Keratinocyte (primary cell): Measurements from ENCODE around the gene AP3B1. TPM values are rescaled to one million over a fixed set of nuclear protein-coding genes. Genes with fewer than 3 reads are reported as not detected.
A peak's percentile ranks its signal among the peaks of the same experiment; 100 is the strongest.
"Not testable (repeated sequence)": the region's sequence is repeated elsewhere in the genome, so short reads cannot be mapped to it uniquely, and the experiment has no call there.

ENCODE experiments used
- DNase-seq: peaks from one replicate; pipeline ENCODE4 v3.0.0-alpha.2; 2011; ENCODE audit warnings: low read depth, missing footprints, low spot score
- FAIRE-seq: peaks from 2 replicates; lab custom pipeline; 2011; peaks lifted over from hg19 to GRCh38; lab: Jason Lieb, UNC
- H2AFZ ChIP-seq: 2 replicates; pipeline ENCODE4 v1.6.0; 2012; ENCODE audit warnings: low read length, control low read depth, inconsistent platforms; ENCODE audit not compliant: control insufficient read depth
- H3K27ac ChIP-seq: 2 replicates; pipeline ENCODE4 v1.5.1; 2011; ENCODE audit warnings: low read length; ENCODE audit not compliant: control insufficient read depth, insufficient read depth
- H3K27me3 ChIP-seq: 3 replicates; pipeline ENCODE4 v1.6.0; 2011; ENCODE audit warnings: low read length; ENCODE audit not compliant: control insufficient read depth, insufficient read depth; ENCODE audit errors: extremely low read depth
- H3K36me3 ChIP-seq, 2 experiments: 2 replicates in 1 of 2; 3 replicates in 1 of 2; pipeline ENCODE4 v1.5.1; 2011; ENCODE audit warnings: low read length in 2 of 2, mild to moderate bottlenecking in 1 of 2; ENCODE audit not compliant: control insufficient read depth in 2 of 2, insufficient read depth in 2 of 2; ENCODE audit errors: extremely low read depth in 1 of 2
- H3K4me1 ChIP-seq: 3 replicates; pipeline ENCODE4 v1.5.1; 2011; ENCODE audit warnings: low read length; ENCODE audit not compliant: control insufficient read depth, insufficient read depth; ENCODE audit errors: extremely low read depth
- H3K4me2 ChIP-seq: 3 replicates; pipeline ENCODE4 v1.6.0; 2011; ENCODE audit warnings: low read depth, low read length; ENCODE audit not compliant: control insufficient read depth, insufficient read depth; ENCODE audit errors: extremely low read depth
- H3K4me3 ChIP-seq, 3 experiments: fragments of 200-600 bp in 1 of 3; sonication (generic) in 1 of 3; 2 replicates in 2 of 3; 3 replicates in 1 of 3; pipeline ENCODE4 v1.5.1; 2011 to 2016; ENCODE audit warnings: low read length in 3 of 3, mild to moderate bottlenecking in 3 of 3, control low read depth in 2 of 3, inconsistent platforms in 1 of 3, low read depth in 1 of 3, mixed read lengths in 1 of 3, mixed run types in 1 of 3, moderate library complexity in 1 of 3; ENCODE audit not compliant: control insufficient read depth in 2 of 3, insufficient read depth in 2 of 3; ENCODE audit errors: extremely low read depth in 1 of 3
- H3K79me2 ChIP-seq: 2 replicates; pipeline ENCODE4 v1.6.0; 2012; ENCODE audit warnings: low read length; ENCODE audit not compliant: control insufficient read depth, insufficient read depth
- H3K9ac ChIP-seq: 3 replicates; pipeline ENCODE4 v1.6.0; 2011; ENCODE audit warnings: low read length; ENCODE audit not compliant: control insufficient read depth, insufficient read depth; ENCODE audit errors: extremely low read depth
- H3K9me1 ChIP-seq: 3 replicates; pipeline ENCODE4 v1.6.0; 2011; ENCODE audit warnings: low read length; ENCODE audit not compliant: control insufficient read depth, insufficient read depth; ENCODE audit errors: extremely low read depth
- H3K9me3 ChIP-seq: 2 replicates; pipeline ENCODE4 v1.5.1; 2012; ENCODE audit warnings: low read depth, low read length; ENCODE audit not compliant: control insufficient read depth
- H4K20me1 ChIP-seq: 3 replicates; pipeline ENCODE4 v1.6.0; 2011; ENCODE audit warnings: low read length; ENCODE audit not compliant: control insufficient read depth, insufficient read depth; ENCODE audit errors: extremely low read depth
- CTCF ChIP-seq, 3 experiments: IDR thresholded peaks in 1 of 3; conservative IDR thresholded peaks in 1 of 3; optimal IDR thresholded peaks in 1 of 3; 2 replicates in 2 of 3; 3 replicates in 1 of 3; pipeline versions ENCODE3 to v1.5.1; 2011; ENCODE audit warnings: low read length in 3 of 3, mild to moderate bottlenecking in 3 of 3, moderate library complexity in 2 of 3, control low read depth in 1 of 3, inconsistent platforms in 1 of 3; ENCODE audit not compliant: insufficient read depth in 2 of 3; ENCODE audit errors: extremely low read depth in 1 of 3
- EZH2 ChIP-seq: IDR thresholded peaks from one replicate; pipeline ENCODE4 v1.6.1; 2012; ENCODE audit warnings: inconsistent platforms, mild to moderate bottlenecking, low read length, moderate library complexity
- dilution Hi-C: fragments of 300-500 bp; cut with MboI; formaldehyde crosslinking; loops from one replicate; pipeline ENCODE4 v1.7.0; 2020; ENCODE audit warnings: low sequenced_read_pairs; ENCODE audit not compliant: extremely low pct_ligation_motif_present
- polyA plus RNA-seq, 5 experiments: library from polyadenylated mRNA; depleted of rRNA in 3 of 5; stranded (reverse) in 3 of 5; stranded (forward) in 1 of 5; unstranded in 1 of 5; fragments of >200 nt; gene quantifications; 1 replicate in 1 of 5; 2 replicates in 3 of 5; 3 replicates in 1 of 5; pipeline versions ENCODE4 v1.2.1 to v1.2.3, GENCODE V29; 2011 to 2012; ENCODE audit warnings: missing spikeins in 2 of 5, low read depth in 1 of 5, low replicate concordance in 1 of 5

Gene AP3B1
- polyA plus RNA-seq, 1 donor (not counting 4 experiments of a cell fraction or from before 2014, with no cell fraction given), result 65.1 TPM

- no peak for TF ChIP-seq EZH2
- H3K36me3 ChIP-seq, result no peaks in the 10 kb centered on the region
- no peaks in the 10 kb centered on the region for H3K9me1 ChIP-seq
- H3K4me1 ChIP-seq, result no peaks in the 10 kb centered on the region
- H3K9me3 ChIP-seq, result no peaks in the 10 kb centered on the region
- H3K79me2 ChIP-seq, result no peaks in the 10 kb centered on the region
- dilution Hi-C loops, result no loop called here
- no peaks in the 10 kb centered on the region for H4K20me1 ChIP-seq
- H3K27me3 ChIP-seq, result no peaks in the 10 kb centered on the region
- H3K4me2 ChIP-seq, result no peak overlapping the region
- H3K27ac ChIP-seq, result no peak overlapping the region
- DNase-seq (no peak), FAIRE-seq (peak; percentile 29)
- no peak overlapping the region for H2AFZ ChIP-seq
- no peak overlapping the region for H3K4me3 ChIP-seq
- H3K9ac ChIP-seq, result no peak overlapping the region
Measured at GRCh38 chr5:78077369-78078068, 217.0 kb downstream of the AP3B1 start.

- Histone ChIP-seq H3K27ac (no peak overlapping the region), H3K4me3 (no peak overlapping the region), H4K20me1 (no peaks in the 10 kb centered on the region), H3K4me1 (no peaks in the 10 kb centered on the region), H3K4me2 (no peak overlapping the region), H3K9me1 (no peaks in the 10 kb centered on the region), H3K9me3 (no peaks in the 10 kb centered on the region), H3K9ac (no peak overlapping the region), H3K36me3 (no peaks in the 10 kb centered on the region), H2AFZ (no peak overlapping the region), H3K27me3 (no peaks in the 10 kb centered on the region), H3K79me2 (no peaks in the 10 kb centered on the region)
- DNase-seq, result no peak
- dilution Hi-C loops, result no loop called here
- no peak for FAIRE-seq
- TF ChIP-seq CTCF (optimal IDR thresholded peaks at IDR 0.05 in 1 of 3, IDR thresholded peaks at IDR 0.05 in 1 of 3, conservative IDR thresholded peaks at IDR 0.05 in 1 of 3; ENCODE audit: extremely low read depth in 1 of 3, insufficient read depth in 2 of 3, low read length in 3 of 3) (no peak), EZH2 (no peak)
Measured at GRCh38 chr5:78076351-78076750, 218.1 kb downstream of the AP3B1 start.

GRCh38 chr5:78075301-78075700, 219.2 kb downstream of the AP3B1 start:
- no peaks in the 10 kb centered on the region for H3K27me3 ChIP-seq
- no peak for FAIRE-seq
- no peak for DNase-seq
- no peak for TF ChIP-seq CTCF (optimal IDR thresholded peaks at IDR 0.05 in 1 of 3, IDR thresholded peaks at IDR 0.05 in 1 of 3, conservative IDR thresholded peaks at IDR 0.05 in 1 of 3; ENCODE audit: extremely low read depth in 1 of 3, insufficient read depth in 2 of 3, low read length in 3 of 3)
- TF ChIP-seq EZH2, result no peak
- H3K9ac ChIP-seq, result no peak overlapping the region
- H3K4me1 ChIP-seq, result no peaks in the 10 kb centered on the region
- no peaks in the 10 kb centered on the region for H3K36me3 ChIP-seq
- dilution Hi-C loops, result no loop called here
- no peaks in the 10 kb centered on the region for H3K9me3 ChIP-seq
- H2AFZ ChIP-seq, result no peak overlapping the region
- H4K20me1 ChIP-seq, result no peaks in the 10 kb centered on the region
- no peak overlapping the region for H3K27ac ChIP-seq
- no peaks in the 10 kb centered on the region for H3K9me1 ChIP-seq
- H3K4me2 ChIP-seq, result no peak overlapping the region
- no peak overlapping the region for H3K4me3 ChIP-seq
- H3K79me2 ChIP-seq, result no peaks in the 10 kb centered on the region

GRCh38 chr5:78070691-78071090, 223.8 kb downstream of the AP3B1 start:
- DNase-seq, H3K79me2 ChIP-seq, H4K20me1 ChIP-seq, H3K9me1 ChIP-seq, H3K9me3 ChIP-seq, FAIRE-seq, H3K4me3 ChIP-seq, H3K36me3 ChIP-seq, H3K9ac ChIP-seq, H3K4me2 ChIP-seq, H3K4me1 ChIP-seq, H3K27ac ChIP-seq, dilution Hi-C loops, H2AFZ ChIP-seq, H3K27me3 ChIP-seq: not testable (repeated sequence)
